K562 (cell line): ENCODE results near the gene SMARCC1. TPM values are rescaled to one million over a fixed set of nuclear protein-coding genes. Genes with fewer than 3 reads are reported as not detected.

Experiments
- BRD4 ChIP-seq: fragments of 200-600 bp; sonication (generic); IDR thresholded peaks from 2 replicates; pipeline ENCODE4 v1.6.1; 2017; ENCODE audit warnings: inconsistent platforms
- CREM ChIP-seq: IDR thresholded peaks from 2 replicates; pipeline ENCODE4 v1.6.1; 2014; ENCODE audit warnings: antibody characterized with exemption, low read depth
- HDAC6 ChIP-seq: IDR thresholded peaks from 2 replicates; pipeline ENCODE4 v1.6.1; 2012; ENCODE audit warnings: low read depth, mild to moderate bottlenecking, control low read depth, inconsistent platforms, low read length, moderate library complexity
- HMGXB4 ChIP-seq: sonication (generic); formaldehyde crosslinking; IDR thresholded peaks from 2 replicates; pipeline ENCODE4 v1.8.1; 2023; ENCODE audit warnings: mild to moderate bottlenecking, missing genetic modification reagents
- KDM1A ChIP-seq, 2 experiments: fragments of 450-650 bp; IDR thresholded peaks; 2 replicates each; pipeline ENCODE4 v1.6.1; 2016; ENCODE audit warnings: mild to moderate bottlenecking in 2 of 2
- MBD2 ChIP-seq: sonication (generic); IDR thresholded peaks from 2 replicates; pipeline ENCODE4 v1.6.1; 2016; ENCODE audit warnings: low read depth, borderline replicate concordance
- MIER1 ChIP-seq: fragments of 450-650 bp; IDR thresholded peaks from 2 replicates; pipeline ENCODE4 v1.6.1; 2016; ENCODE audit warnings: antibody characterized with exemption, mild to moderate bottlenecking, low read depth
- NELFE ChIP-seq: IDR thresholded peaks from 2 replicates; pipeline ENCODE4 v1.6.1; 2011; ENCODE audit warnings: mild to moderate bottlenecking; ENCODE audit not compliant: insufficient read depth, insufficient read length
- NONO ChIP-seq, 2 experiments: fragments of 200-400 bp in 1 of 2; fragments of 450-650 bp in 1 of 2; formaldehyde crosslinking in 1 of 2; IDR thresholded peaks; 2 replicates each; pipeline ENCODE4 v1.6.1; 2017; ENCODE audit warnings: low read depth in 2 of 2, mild to moderate bottlenecking in 2 of 2, moderate library complexity in 2 of 2, low read length in 1 of 2
- NR2C1 ChIP-seq, 2 experiments: fragments of 450-650 bp; IDR thresholded peaks; 2 replicates each; pipeline ENCODE4 v1.6.1; 2017; ENCODE audit warnings: mild to moderate bottlenecking in 2 of 2, antibody characterized with exemption in 1 of 2, inconsistent platforms in 1 of 2, missing compliant biosample characterization in 1 of 2, missing genetic modification characterization in 1 of 2
- RBM14 ChIP-seq: fragments of 200-400 bp; formaldehyde crosslinking; IDR thresholded peaks from 2 replicates; pipeline ENCODE4 v1.6.1; 2018; ENCODE audit warnings: low read depth, mild to moderate bottlenecking, low read length, moderate library complexity, borderline replicate concordance; ENCODE audit not compliant: insufficient read depth
- RBM22 ChIP-seq: fragments of 200-400 bp; formaldehyde crosslinking; IDR thresholded peaks from 2 replicates; pipeline ENCODE4 v1.6.1; 2018; ENCODE audit warnings: low read length, low read depth; ENCODE audit not compliant: poor library complexity, severe bottlenecking
- RERE ChIP-seq: sonication (generic); formaldehyde crosslinking; IDR thresholded peaks from 2 replicates; pipeline ENCODE4 v1.8.0; 2023; ENCODE audit warnings: missing genetic modification reagents, mild to moderate bottlenecking, borderline replicate concordance
- SIN3B ChIP-seq: fragments of 450-650 bp; IDR thresholded peaks from 2 replicates; pipeline ENCODE4 v1.6.1; 2017; ENCODE audit warnings: low read depth, mild to moderate bottlenecking, moderate library complexity
- ZNF184 ChIP-seq: sonication (generic); formaldehyde crosslinking; IDR thresholded peaks from 2 replicates; pipeline ENCODE4 v1.5.0; 2020; ENCODE audit warnings: missing genetic modification reagents
- ZNF639 ChIP-seq, 2 experiments: fragments of 200-800 bp in 1 of 2; sonication (Bioruptor generic) in 1 of 2; sonication (generic) in 1 of 2; formaldehyde crosslinking in 1 of 2; IDR thresholded peaks in 1 of 2; conservative IDR thresholded peaks in 1 of 2; 2 replicates each; pipeline versions ENCODE4 v1.5.0 to v1.6.1; 2016 to 2020; ENCODE audit warnings: missing compliant biosample characterization in 1 of 2, missing genetic modification characterization in 1 of 2, missing genetic modification reagents in 1 of 2
- ZSCAN29 ChIP-seq: fragments of 450-650 bp; IDR thresholded peaks from 2 replicates; pipeline ENCODE4 v1.6.1; 2017
- polyA plus RNA-seq, 8 experiments: library from polyadenylated mRNA; depleted of rRNA in 4 of 8; stranded (reverse) in 5 of 8; unstranded in 3 of 8; fragments of >200 nt; fragmentation: Nextera tagmentation in 2 of 8; fragmentation: Illumina TruSeq in 1 of 8; extraction: Ambion mirVana in 2 of 8; extraction: Trizol in 1 of 8; gene quantifications; 2 replicates each; pipeline versions ENCODE4 v1.2.1 to v1.2.3, GENCODE V29; 2011 to 2014; ENCODE audit warnings: inconsistent platforms in 1 of 8, missing spikeins in 1 of 8
- total RNA-seq, 7 experiments: library from RNA; depleted of rRNA in 6 of 7; stranded (reverse); fragments of >200 nt in 6 of 7; fragmentation: Illumina TruSeq in 2 of 7; extraction: Trizol in 2 of 7; gene quantifications; 2 replicates each; pipeline versions ENCODE4 v1.2.1 to v1.2.3, GENCODE V29; 2011 to 2021; ENCODE audit warnings: low replicate concordance in 1 of 7

The SMARCC1 gene
- total and polyA plus RNA-seq, 9 of the 15 experiments (the other 6 are each of a cell fraction or from before 2014, with no cell fraction given): 20.7 to 199 (median 66.0) TPM

- TF ChIP-seq RBM14 (peak; percentile 91; the same call in 1 of the 2 replicates), HMGXB4 (CRISPR knock-in tag) (peak; percentile 99), RBM22 (peak; percentile 92), CREM (peak; percentile 76), MIER1 (no peak), KDM1A (IDR thresholded peaks at IDR 0.05) (no peak), ZNF639 (CRISPR knock-in tag; conservative IDR thresholded peaks at IDR 0.05 in 1 of 2, IDR thresholded peaks at IDR 0.05 in 1 of 2) (peak; percentile 35 to 73; a peak in 2 of 4 replicates), ZSCAN29 (no peak; the same call in 1 of the 2 replicates), BRD4 (peak; percentile 97), RERE (CRISPR knock-in tag) (peak; percentile 90), NONO (IDR thresholded peaks at IDR 0.05; ENCODE audit: low read depth in 2 of 2, low read length in 1 of 2) (peak; percentile 94 to 98), ZNF184 (CRISPR knock-in tag) (no peak), MBD2 (peak; percentile 45; the same call in 1 of the 2 replicates), SIN3B (peak; percentile 96), HDAC6 (no peak), NR2C1 (IDR thresholded peaks at IDR 0.05) (no peak), NR2C1 (tag; IDR thresholded peaks at IDR 0.05) (peak; percentile 66), NELFE (no peak)
Observed at GRCh38 chr3:47824541-47825473, 43.1 kb upstream of the SMARCC1 start (continued).
